Measurements from ENCODE around the gene SPATS2L.

The SPATS2L gene

GRCh38 chr2:200300638-200301314 lies 5.7 kb upstream of the SPATS2L start:
- Histone ChIP-seq H3K36me3 (ENCODE audit: insufficient read depth, low read length) (no peaks in the 10 kb centered on the region), H4K20me1 (ENCODE audit: insufficient read depth, low read length, poor library complexity, severe bottlenecking) (no peaks in the 10 kb centered on the region), H3K9ac (ENCODE audit: low read depth, low read length, poor library complexity, severe bottlenecking) (no peak overlapping the region), H3K9me3 (ENCODE audit: insufficient read depth, low read depth, low read length) (no peaks in the 10 kb centered on the region), H3K79me2 (ENCODE audit: insufficient read depth, low read length) (no peaks in the 10 kb centered on the region), H3F3A (ENCODE audit: low read depth) (no peaks in the 10 kb centered on the region), H3K27me3 (ENCODE audit: insufficient read depth, low read length, poor library complexity, severe bottlenecking) (no peaks in the 10 kb centered on the region), H3K4me2 (ENCODE audit: low read depth, low read length, poor library complexity, severe bottlenecking) (no peak overlapping the region), H3K4me3 (ENCODE audit: low read length, poor library complexity, severe bottlenecking) (no peak overlapping the region), H2AFZ (ENCODE audit: low read length) (no peak overlapping the region), H3K9me2 (replicated peaks; ENCODE audit: low read depth, low read length) (no peaks in the 10 kb centered on the region), H3K4me1 (ENCODE audit: insufficient read depth, low read length, poor library complexity, severe bottlenecking) (no peaks in the 10 kb centered on the region)
- no peak for TF ChIP-seq CTCF (conservative IDR thresholded peaks at IDR 0.05; ENCODE audit: low read length)

GRCh38 chr2:200301953-200302858 lies 4.3 kb upstream of the SPATS2L start:
- Histone ChIP-seq H3K9me3 (ENCODE audit: insufficient read depth, low read depth, low read length) (no peaks in the 10 kb centered on the region), H4K20me1 (ENCODE audit: insufficient read depth, low read length, poor library complexity, severe bottlenecking) (no peaks in the 10 kb centered on the region), H3K9ac (ENCODE audit: low read depth, low read length, poor library complexity, severe bottlenecking) (no peak overlapping the region), H3K36me3 (ENCODE audit: insufficient read depth, low read length) (no peaks in the 10 kb centered on the region), H3K4me2 (ENCODE audit: low read depth, low read length, poor library complexity, severe bottlenecking) (no peak overlapping the region), H3K79me2 (ENCODE audit: insufficient read depth, low read length) (no peaks in the 10 kb centered on the region), H3K4me1 (ENCODE audit: insufficient read depth, low read length, poor library complexity, severe bottlenecking) (peaks cover 4% of the 10 kb centered on the region), H3F3A (ENCODE audit: low read depth) (no peaks in the 10 kb centered on the region), H3K4me3 (ENCODE audit: low read length, poor library complexity, severe bottlenecking) (no peak overlapping the region), H3K27me3 (ENCODE audit: insufficient read depth, low read length, poor library complexity, severe bottlenecking) (peaks cover 7% of the 10 kb centered on the region), H3K9me2 (replicated peaks; ENCODE audit: low read depth, low read length) (no peaks in the 10 kb centered on the region), H2AFZ (ENCODE audit: low read length) (no peak overlapping the region)
- no peak for TF ChIP-seq CTCF (conservative IDR thresholded peaks at IDR 0.05; ENCODE audit: low read length)
- TF ChIP-seq EZH2phosphoT487 (IDR thresholded peaks at IDR 0.05; ENCODE audit: borderline replicate concordance) = no peak

- Histone ChIP-seq H4K20me1 (ENCODE audit: insufficient read depth, low read length, poor library complexity, severe bottlenecking) (no peaks in the 10 kb centered on the region), H3F3A (ENCODE audit: low read depth) (no peaks in the 10 kb centered on the region), H3K79me2 (ENCODE audit: insufficient read depth, low read length) (no peaks in the 10 kb centered on the region), H3K4me2 (ENCODE audit: low read depth, low read length, poor library complexity, severe bottlenecking) (no peak overlapping the region), H3K9ac (ENCODE audit: low read depth, low read length, poor library complexity, severe bottlenecking) (no peak overlapping the region), H3K36me3 (ENCODE audit: insufficient read depth, low read length) (no peaks in the 10 kb centered on the region), H3K4me1 (ENCODE audit: insufficient read depth, low read length, poor library complexity, severe bottlenecking) (peaks cover 4% of the 10 kb centered on the region), H3K27me3 (ENCODE audit: insufficient read depth, low read length, poor library complexity, severe bottlenecking) (peaks cover 7% of the 10 kb centered on the region), H3K9me3 (ENCODE audit: insufficient read depth, low read depth, low read length) (no peaks in the 10 kb centered on the region), H3K9me2 (replicated peaks; ENCODE audit: low read depth, low read length) (no peaks in the 10 kb centered on the region), H3K4me3 (ENCODE audit: low read length, poor library complexity, severe bottlenecking) (no peak overlapping the region), H2AFZ (ENCODE audit: low read length) (no peak overlapping the region)
- TF ChIP-seq CTCF (conservative IDR thresholded peaks at IDR 0.05; ENCODE audit: low read length) = no peak
- no peak for TF ChIP-seq EZH2phosphoT487 (IDR thresholded peaks at IDR 0.05; ENCODE audit: borderline replicate concordance)
Observed at GRCh38 chr2:200302940-200303727, 3.4 kb upstream of the SPATS2L start.

Data from Loucy (cell line).